ENCODE measurements around the gene PPIP5K2. TPM values are rescaled to one million over a fixed set of nuclear protein-coding genes. Genes with fewer than 3 reads are reported as not detected.
"Not testable (repeated sequence)": the region's sequence is repeated elsewhere in the genome, so short reads cannot be mapped to it uniquely, and the experiment has no call there.

PPIP5K2 gene
- total RNA-seq, 1 donor from 2014 or later: 38.6 TPM

DNA sequence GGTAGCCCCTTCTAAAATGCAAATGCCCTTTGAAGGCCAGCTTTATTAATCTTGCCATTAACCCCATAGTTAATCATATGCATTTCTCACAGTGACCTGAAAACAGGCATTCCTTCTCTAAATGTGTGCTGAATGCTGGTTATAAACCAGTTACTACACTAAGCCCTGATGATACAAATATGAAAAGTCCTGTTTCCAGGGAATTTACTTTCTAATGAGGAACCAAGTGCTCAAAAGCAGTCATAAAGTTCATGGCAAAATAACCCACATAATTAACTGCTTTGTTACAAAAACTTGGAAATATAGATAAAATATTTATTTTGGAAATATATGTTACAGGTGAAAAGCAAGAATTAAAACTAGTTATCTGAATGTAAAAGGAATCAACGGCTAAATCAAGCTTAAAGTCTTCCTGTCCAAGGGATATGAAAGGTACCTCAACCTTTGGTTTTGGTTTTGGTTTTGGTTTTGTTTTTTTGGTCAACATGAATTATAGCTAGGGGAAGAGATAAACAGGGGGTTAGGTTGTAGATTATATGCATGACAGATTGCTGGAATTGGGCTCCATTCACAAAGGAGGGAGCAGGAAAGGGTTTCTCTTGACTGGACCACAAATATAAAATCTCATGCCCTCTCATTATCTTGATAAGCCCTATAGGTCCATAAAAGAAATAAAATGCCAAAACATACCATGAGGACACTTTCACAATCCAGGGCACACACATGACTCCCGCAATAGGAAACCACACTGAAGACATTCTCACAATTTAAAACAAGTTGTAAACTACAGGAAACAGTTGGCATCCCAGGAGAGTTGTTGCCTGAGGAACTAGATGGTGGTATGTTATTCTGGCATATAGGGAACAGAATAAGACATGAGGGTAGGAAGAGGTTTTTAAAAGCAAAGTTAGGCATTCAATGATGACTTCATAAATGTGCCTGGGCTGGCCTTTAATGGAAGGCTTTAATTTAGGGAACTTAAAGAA is 91.8 kb downstream of the PPIP5K2 start:
- H3K36me3 ChIP-seq (ENCODE audit: control insufficient read depth in 3 of 3, insufficient read depth in 3 of 3, low read length in 3 of 3): no peaks in the 10 kb centered on the region
- H3K27me3 ChIP-seq (ENCODE audit: control insufficient read depth in 3 of 3, insufficient read depth in 3 of 3, low read length in 3 of 3): no peaks in the 10 kb centered on the region
- peaks cover 0 to 5% (median 3%) of the 10 kb centered on the region in 3 donors for H3K4me1 ChIP-seq (ENCODE audit: control insufficient read depth in 3 of 3, insufficient read depth in 3 of 3, low read length in 3 of 3)
- no peak overlapping the region for H3K27ac ChIP-seq (ENCODE audit: low read depth, low read length)
- no peaks in the 10 kb centered on the region for H3K9me3 ChIP-seq (ENCODE audit: control insufficient read depth in 3 of 3, low read length in 3 of 3)
- H3K9ac ChIP-seq (ENCODE audit: low read depth in 1 of 3, low read length in 3 of 3): no peak overlapping the region
- H3K4me3 ChIP-seq (ENCODE audit: low read length in 3 of 3): no peak overlapping the region

DNA sequence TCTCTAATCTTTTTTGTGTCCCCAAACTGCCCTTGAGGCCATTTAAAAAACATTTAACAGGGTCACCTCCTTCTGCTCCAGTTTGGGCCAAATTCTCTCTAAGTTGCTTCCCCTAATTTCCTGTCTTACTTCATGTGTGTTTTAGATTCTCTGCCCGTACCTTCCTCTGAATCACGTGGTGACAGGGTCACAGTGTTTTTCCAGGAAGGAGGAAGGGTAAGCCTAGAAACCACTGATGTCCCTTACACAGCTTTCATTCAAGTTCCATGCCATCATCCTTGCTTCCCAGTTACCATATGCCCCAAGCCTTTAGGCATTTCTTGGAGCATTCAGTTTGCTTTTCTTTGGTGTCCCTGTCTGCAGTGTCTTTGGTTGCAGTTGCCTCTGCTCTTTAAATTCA is 96.0 kb downstream of the PPIP5K2 start:
- Histone ChIP-seq H3K9me3 (ENCODE audit: control insufficient read depth in 3 of 3, low read length in 3 of 3) (no peaks in the 10 kb centered on the region), H3K27me3 (ENCODE audit: control insufficient read depth in 3 of 3, insufficient read depth in 3 of 3, low read length in 3 of 3) (no peaks in the 10 kb centered on the region), H3K27ac (ENCODE audit: low read depth, low read length) (no peak overlapping the region), H3K4me3 (ENCODE audit: low read length in 3 of 3) (no peak overlapping the region), H3K9ac (ENCODE audit: low read depth in 1 of 3, low read length in 3 of 3) (no peak overlapping the region), H3K4me1 (ENCODE audit: control insufficient read depth in 3 of 3, insufficient read depth in 3 of 3, low read length in 3 of 3) (peaks cover 0 to 3% (median 0%) of the 10 kb centered on the region in 3 donors), H3K36me3 (ENCODE audit: control insufficient read depth in 3 of 3, insufficient read depth in 3 of 3, low read length in 3 of 3) (no peaks in the 10 kb centered on the region)

DNA sequence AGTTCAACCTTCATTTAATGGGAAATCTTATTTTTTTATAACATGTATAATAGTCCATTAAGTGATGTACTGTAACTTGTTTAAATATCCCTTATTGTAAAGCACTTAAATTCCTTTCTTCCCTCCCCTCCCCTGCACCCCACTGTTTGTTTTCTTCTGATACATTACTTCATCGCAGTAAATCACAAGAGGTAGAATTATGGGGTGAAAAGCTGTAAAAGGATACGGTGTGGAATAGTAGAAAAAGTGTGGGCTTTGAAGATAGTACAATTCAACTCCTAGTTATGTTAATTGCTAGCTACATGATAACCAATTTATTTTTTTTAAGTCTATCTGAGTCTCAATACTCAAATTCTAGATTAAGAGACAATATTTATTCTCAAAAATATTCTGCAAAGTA is 96.6 kb downstream of the PPIP5K2 start:
- no peak overlapping the region for H3K27ac ChIP-seq (ENCODE audit: low read depth, low read length)
- H3K36me3 ChIP-seq (ENCODE audit: control insufficient read depth in 3 of 3, insufficient read depth in 3 of 3, low read length in 3 of 3): no peaks in the 10 kb centered on the region
- no peak overlapping the region for H3K9ac ChIP-seq (ENCODE audit: low read depth in 1 of 3, low read length in 3 of 3)
- H3K9me3 ChIP-seq (ENCODE audit: control insufficient read depth in 3 of 3, low read length in 3 of 3): no peaks in the 10 kb centered on the region
- H3K4me3 ChIP-seq (ENCODE audit: low read length in 3 of 3): no peak overlapping the region
- peaks cover 0 to 3% (median 0%) of the 10 kb centered on the region in 3 donors for H3K4me1 ChIP-seq (ENCODE audit: control insufficient read depth in 3 of 3, insufficient read depth in 3 of 3, low read length in 3 of 3)
- no peaks in the 10 kb centered on the region for H3K27me3 ChIP-seq (ENCODE audit: control insufficient read depth in 3 of 3, insufficient read depth in 3 of 3, low read length in 3 of 3)

DNA sequence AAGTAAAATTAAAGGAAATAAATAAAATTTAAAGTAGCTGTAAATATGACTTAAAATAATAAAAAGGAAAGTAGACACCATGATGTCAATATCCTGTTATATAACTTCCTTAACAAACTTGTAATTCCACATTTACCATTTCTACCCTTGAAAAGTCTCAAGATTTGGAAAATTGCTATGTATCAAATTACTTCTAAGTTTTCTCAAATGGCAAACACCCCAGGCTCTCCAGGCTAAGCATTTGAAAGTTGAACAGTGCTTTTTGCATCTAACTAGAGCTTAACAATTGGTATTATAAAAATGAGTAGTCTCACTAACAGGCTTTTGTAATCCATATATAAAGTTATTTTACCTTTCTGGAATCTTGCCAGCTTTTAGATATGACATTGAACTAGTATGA is 97.0 kb downstream of the PPIP5K2 start:
- Histone ChIP-seq H3K27me3 (ENCODE audit: control insufficient read depth in 3 of 3, insufficient read depth in 3 of 3, low read length in 3 of 3) (no peaks in the 10 kb centered on the region), H3K9ac (ENCODE audit: low read depth in 1 of 3, low read length in 3 of 3) (no peak overlapping the region), H3K27ac (ENCODE audit: low read depth, low read length) (no peak overlapping the region), H3K4me3 (ENCODE audit: low read length in 3 of 3) (no peak overlapping the region), H3K9me3 (ENCODE audit: control insufficient read depth in 3 of 3, low read length in 3 of 3) (no peaks in the 10 kb centered on the region), H3K36me3 (ENCODE audit: control insufficient read depth in 3 of 3, insufficient read depth in 3 of 3, low read length in 3 of 3) (no peaks in the 10 kb centered on the region), H3K4me1 (ENCODE audit: control insufficient read depth in 3 of 3, insufficient read depth in 3 of 3, low read length in 3 of 3) (peaks cover 0 to 3% (median 0%) of the 10 kb centered on the region in 3 donors)

DNA sequence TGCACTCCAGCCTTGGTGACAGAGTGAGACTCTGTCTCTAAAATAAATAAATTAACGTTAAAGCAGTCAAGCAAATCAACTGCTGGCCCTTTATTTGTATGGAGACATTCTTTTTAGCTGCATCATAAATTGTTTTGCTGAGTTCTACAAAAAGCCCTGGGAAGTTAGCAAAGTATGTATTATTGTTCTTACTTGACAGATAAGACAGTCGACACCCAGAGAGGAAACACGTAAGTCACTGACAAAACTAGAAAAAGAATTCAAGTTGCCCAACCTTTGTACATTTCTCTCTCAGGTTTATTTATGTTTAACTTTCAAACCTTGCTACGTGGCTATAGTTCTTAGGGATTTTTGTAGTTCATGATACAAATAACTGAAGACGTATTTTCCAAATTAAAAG is 98.1 kb downstream of the PPIP5K2 start:
- Histone ChIP-seq H3K36me3 (ENCODE audit: control insufficient read depth in 3 of 3, insufficient read depth in 3 of 3, low read length in 3 of 3) (no peaks in the 10 kb centered on the region), H3K27ac (ENCODE audit: low read depth, low read length) (no peak overlapping the region), H3K4me3 (ENCODE audit: low read length in 3 of 3) (no peak overlapping the region), H3K4me1 (ENCODE audit: control insufficient read depth in 3 of 3, insufficient read depth in 3 of 3, low read length in 3 of 3) (peaks cover 0 to 3% (median 0%) of the 10 kb centered on the region in 3 donors), H3K27me3 (ENCODE audit: control insufficient read depth in 3 of 3, insufficient read depth in 3 of 3, low read length in 3 of 3) (no peaks in the 10 kb centered on the region), H3K9ac (ENCODE audit: low read depth in 1 of 3, low read length in 3 of 3) (no peak overlapping the region), H3K9me3 (ENCODE audit: control insufficient read depth in 3 of 3, low read length in 3 of 3) (no peaks in the 10 kb centered on the region)

DNA sequence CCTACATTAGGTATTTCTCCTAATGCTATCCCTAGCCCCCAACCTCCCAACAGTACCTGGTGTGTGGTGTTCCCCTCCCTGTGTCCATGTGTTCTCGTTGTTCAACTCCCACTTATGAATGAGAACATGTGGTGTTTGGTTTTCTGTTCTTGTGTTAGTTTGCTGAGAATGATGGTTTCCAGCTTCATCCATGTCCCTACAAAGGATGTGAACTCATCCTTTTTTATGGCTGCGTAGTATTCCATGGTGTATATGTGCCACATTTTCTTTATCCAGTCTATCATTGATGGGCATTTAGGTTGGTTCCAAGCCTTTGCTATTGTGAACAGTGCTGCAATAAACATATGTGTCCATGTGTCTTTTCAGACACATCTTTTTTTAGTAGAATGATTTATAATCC is 99.0 kb downstream of the PPIP5K2 start:
- not testable (repeated sequence) for H3K4me1 ChIP-seq (ENCODE audit: control insufficient read depth in 3 of 3, insufficient read depth in 3 of 3, low read length in 3 of 3); H3K27me3 ChIP-seq (ENCODE audit: control insufficient read depth in 3 of 3, insufficient read depth in 3 of 3, low read length in 3 of 3); H3K27ac ChIP-seq (ENCODE audit: low read depth, low read length); H3K4me3 ChIP-seq (ENCODE audit: low read length in 3 of 3); H3K36me3 ChIP-seq (ENCODE audit: control insufficient read depth in 3 of 3, insufficient read depth in 3 of 3, low read length in 3 of 3); H3K9me3 ChIP-seq (ENCODE audit: control insufficient read depth in 3 of 3, low read length in 3 of 3); H3K9ac ChIP-seq (ENCODE audit: low read depth in 1 of 3, low read length in 3 of 3)

DNA sequence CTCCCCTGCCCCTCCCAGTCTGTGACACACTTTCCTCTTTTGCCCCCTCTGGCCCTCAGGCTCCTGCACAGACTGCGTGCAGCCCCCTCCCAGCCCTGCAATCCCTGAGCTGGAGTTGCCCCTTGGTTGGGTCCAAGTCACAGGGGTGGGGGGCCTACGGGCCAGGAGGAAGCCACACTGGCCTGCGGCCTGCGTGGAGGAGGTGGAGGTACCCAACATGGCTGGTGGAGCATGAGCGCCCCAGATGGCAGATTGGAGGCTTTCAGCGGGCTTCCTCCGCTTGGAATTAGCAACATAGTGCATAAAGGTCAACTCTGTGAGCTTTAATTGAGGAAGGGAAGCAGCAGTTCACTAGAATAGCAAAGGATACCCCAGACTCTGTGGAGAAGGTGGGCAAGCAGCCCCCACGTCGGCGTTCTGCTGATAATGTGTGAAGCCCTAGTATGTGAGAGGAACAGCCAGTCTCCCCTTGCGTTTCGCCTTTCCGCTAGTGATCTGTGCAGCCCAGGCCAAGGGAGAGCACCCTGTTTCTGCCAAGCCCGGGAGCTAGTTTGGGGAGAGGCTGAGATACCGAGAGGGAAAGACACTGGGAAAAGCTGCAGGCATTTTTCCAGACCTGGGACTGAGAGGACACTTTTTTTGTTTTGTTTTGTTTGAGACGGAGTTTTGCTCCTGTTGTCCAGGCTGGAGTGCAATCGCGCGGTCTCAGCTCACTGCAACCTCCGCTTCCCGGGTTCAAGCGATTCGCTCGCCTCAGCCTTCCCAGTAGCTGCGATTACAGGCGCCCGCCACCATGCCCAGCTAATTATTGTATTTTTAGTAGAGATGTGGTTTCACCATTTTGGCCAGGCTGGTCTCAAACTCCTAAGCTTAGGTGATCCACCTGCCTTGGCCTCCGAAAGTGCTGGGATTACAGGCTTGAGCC is 103.2 kb downstream of the PPIP5K2 start:
- Histone ChIP-seq H3K4me3 (ENCODE audit: low read length in 3 of 3) (no peak overlapping the region), H3K27ac (ENCODE audit: low read depth, low read length) (no peak overlapping the region), H3K27me3 (ENCODE audit: control insufficient read depth in 3 of 3, insufficient read depth in 3 of 3, low read length in 3 of 3) (no peaks in the 10 kb centered on the region), H3K9me3 (ENCODE audit: control insufficient read depth in 3 of 3, low read length in 3 of 3) (no peaks in the 10 kb centered on the region), H3K9ac (ENCODE audit: low read depth in 1 of 3, low read length in 3 of 3) (no peak overlapping the region), H3K4me1 (ENCODE audit: control insufficient read depth in 3 of 3, insufficient read depth in 3 of 3, low read length in 3 of 3) (no peaks in the 10 kb centered on the region), H3K36me3 (ENCODE audit: control insufficient read depth in 3 of 3, insufficient read depth in 3 of 3, low read length in 3 of 3) (no peaks in the 10 kb centered on the region)

DNA sequence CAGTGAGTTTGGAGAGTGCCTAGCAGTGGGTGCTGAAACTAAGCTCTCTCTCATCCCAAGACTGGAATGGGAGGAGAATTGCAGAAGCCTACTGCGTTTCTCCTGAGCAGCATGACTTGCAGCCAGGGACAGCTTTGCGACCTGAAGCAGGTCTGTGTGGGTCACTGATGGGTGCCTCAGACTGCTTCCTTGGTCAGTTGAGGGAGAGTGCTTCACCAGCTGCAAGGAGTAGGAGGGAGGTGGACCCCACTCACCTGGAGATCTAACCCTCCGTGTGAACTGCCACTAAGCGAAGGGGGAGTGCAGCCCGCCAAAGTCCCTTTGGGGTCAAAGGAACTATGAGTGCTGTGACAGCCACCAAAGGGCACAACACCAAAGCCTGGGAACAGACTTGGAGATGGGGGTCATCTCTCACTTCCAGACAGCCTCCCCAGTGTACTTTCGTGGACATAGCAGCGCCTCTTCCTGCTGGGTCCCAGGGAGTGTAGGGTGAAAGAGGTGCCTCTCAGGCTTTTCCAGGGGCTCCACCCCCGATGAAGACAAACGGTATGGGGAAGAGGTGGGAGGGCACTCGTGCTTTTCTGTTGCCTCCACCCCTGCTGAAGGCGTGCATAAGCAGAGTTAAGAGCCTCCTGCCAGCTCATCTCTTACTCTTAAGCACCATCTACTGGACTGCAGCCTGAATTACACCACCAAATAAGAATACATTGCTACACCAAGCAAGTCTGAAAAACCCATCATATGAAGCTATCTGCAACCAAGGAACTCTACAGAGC is 104.2 kb downstream of the PPIP5K2 start:
- H3K36me3 ChIP-seq (ENCODE audit: control insufficient read depth in 3 of 3, insufficient read depth in 3 of 3, low read length in 3 of 3): no peaks in the 10 kb centered on the region
- no peak overlapping the region for H3K9ac ChIP-seq (ENCODE audit: low read depth in 1 of 3, low read length in 3 of 3)
- H3K27me3 ChIP-seq (ENCODE audit: control insufficient read depth in 3 of 3, insufficient read depth in 3 of 3, low read length in 3 of 3): no peaks in the 10 kb centered on the region
- no peaks in the 10 kb centered on the region for H3K4me1 ChIP-seq (ENCODE audit: control insufficient read depth in 3 of 3, insufficient read depth in 3 of 3, low read length in 3 of 3)
- H3K27ac ChIP-seq (ENCODE audit: low read depth, low read length): no peak overlapping the region
- H3K4me3 ChIP-seq (ENCODE audit: low read length in 3 of 3): no peak overlapping the region
- H3K9me3 ChIP-seq (ENCODE audit: control insufficient read depth in 3 of 3, low read length in 3 of 3): no peaks in the 10 kb centered on the region

DNA sequence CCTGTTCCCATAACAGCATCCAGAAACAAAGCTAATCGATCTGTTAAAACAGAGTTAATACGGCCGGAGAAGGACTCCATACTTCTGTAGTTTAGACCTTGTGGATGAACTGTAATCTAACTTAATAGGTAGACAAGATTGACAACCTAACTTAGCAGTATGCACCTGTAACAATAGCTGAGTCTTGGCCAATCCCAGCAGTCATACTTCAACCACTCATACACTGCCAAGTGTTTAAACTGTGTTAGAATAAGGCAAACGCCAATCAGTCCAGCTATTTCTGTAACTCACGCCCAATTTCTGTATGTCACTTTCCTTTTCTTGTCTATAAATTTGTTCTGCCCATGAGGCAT is 104.8 kb downstream of the PPIP5K2 start:
- H3K27me3 ChIP-seq (ENCODE audit: control insufficient read depth in 3 of 3, insufficient read depth in 3 of 3, low read length in 3 of 3): no peaks in the 10 kb centered on the region
- no peak overlapping the region for H3K9ac ChIP-seq (ENCODE audit: low read depth in 1 of 3, low read length in 3 of 3)
- no peak overlapping the region for H3K27ac ChIP-seq (ENCODE audit: low read depth, low read length)
- H3K36me3 ChIP-seq (ENCODE audit: control insufficient read depth in 3 of 3, insufficient read depth in 3 of 3, low read length in 3 of 3): no peaks in the 10 kb centered on the region
- H3K4me1 ChIP-seq (ENCODE audit: control insufficient read depth in 3 of 3, insufficient read depth in 3 of 3, low read length in 3 of 3): no peaks in the 10 kb centered on the region
- H3K4me3 ChIP-seq (ENCODE audit: low read length in 3 of 3): no peak overlapping the region
- no peaks in the 10 kb centered on the region for H3K9me3 ChIP-seq (ENCODE audit: control insufficient read depth in 3 of 3, low read length in 3 of 3)
